Activated gamma-delta T cell (primary cell): ENCODE data around the gene CDKN1B.

Experiments used
- DNase-seq: peaks from one replicate; lab custom pipeline; 2025; lab: John Stamatoyannopoulos, UW

CDKN1B gene

DNA sequence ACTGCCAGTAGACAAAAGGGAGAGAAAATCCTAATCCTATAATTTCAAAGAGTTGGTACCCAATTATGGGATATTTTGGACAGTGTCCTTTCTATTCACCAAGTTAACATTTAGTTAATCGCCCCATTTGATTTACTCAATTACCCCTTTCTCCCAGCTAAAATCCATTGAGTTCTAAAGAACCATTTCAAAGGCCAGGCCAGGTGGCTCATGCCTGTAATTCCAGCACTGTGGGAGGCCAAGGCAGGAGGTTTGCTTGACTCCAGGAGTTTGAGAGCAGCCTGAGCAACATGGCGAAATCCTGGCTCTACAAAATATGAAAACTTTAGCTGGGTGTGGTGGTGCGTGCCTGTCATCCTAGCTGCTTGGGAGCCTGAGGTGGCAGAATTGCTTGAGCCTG, 15.7 kb upstream of the CDKN1B start:
- no peak for DNase-seq

DNA sequence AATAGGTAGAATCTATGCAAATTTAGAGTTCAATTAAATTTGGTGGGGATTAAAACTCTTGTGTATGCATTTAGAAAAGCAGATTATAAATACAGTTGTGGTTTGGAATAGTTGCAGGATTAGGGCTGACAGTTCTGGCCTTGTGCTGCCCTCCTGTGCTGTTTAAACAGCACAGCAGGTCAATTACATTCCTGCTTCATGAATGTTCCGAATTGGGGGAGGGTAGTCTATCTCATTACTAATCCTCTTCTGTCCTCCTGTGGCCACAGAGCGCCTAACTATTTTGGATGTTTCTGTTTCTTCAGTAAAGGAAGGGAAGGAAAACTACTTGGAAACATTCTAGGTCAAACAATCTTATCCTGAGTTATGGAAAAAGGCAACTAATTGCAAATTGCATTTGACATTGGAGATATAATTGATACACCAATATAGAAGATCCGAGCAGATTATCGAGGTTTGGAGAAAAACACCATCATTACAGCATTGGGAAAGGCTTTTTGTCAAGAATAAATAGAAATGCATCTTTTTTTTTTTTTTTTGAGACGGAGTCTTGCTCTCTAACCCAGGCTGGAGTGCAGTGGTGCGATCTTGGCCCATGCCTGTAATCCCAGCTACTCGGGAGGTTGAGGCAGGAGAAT, 12.5 kb upstream of the CDKN1B start:
- DNase-seq, result no peak

DNA sequence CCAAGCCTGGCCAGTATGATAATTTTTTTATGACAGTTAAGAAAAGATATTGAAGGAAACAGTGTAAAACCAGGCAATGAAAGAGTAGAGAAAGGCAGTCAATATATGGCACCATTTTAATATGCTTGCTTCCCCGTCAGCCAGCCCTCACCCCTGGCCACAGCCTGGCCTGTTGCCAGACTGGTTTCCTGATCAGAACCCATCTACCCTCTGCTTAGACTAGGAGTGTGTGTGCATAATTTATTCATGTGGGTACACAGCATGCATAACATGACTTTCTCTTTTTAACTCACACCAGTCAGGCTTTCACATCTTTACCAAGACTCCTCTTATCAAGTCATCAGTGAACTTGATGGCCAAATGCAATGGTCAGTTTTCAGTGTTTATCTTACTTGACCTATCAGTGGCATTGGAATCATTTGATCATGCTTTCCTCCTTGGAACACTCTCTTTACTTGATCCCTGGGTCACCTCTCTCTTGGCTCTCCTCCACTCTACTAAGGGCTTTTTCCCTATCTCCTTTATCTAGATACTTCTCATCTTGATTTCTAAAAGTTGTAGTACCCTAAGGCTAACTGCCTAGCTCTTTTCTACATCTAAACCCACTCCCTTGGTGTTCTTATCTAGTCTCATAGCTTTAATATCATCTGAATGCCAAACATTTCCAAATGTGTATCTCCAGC, 11.2 kb upstream of the CDKN1B start:
- DNase-seq, result peak; percentile 33

DNA sequence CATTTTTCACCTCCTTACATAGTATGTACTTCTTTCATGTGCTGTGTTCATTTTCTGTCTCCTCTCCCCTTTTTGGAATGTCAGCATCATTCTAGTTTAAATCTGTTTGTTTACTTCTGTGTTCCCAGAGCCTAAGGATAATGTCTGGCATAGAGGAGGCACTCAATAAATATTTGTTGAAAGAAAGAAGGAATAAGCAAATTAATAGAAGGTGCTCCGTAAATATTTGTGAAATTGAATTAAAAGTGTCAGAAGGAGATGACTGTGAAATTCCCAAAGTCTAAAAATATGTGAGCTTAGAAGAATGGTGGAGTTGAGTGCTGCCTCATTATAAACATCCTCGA, 3.3 kb upstream of the CDKN1B start:
- DNase-seq, result no peak

DNA sequence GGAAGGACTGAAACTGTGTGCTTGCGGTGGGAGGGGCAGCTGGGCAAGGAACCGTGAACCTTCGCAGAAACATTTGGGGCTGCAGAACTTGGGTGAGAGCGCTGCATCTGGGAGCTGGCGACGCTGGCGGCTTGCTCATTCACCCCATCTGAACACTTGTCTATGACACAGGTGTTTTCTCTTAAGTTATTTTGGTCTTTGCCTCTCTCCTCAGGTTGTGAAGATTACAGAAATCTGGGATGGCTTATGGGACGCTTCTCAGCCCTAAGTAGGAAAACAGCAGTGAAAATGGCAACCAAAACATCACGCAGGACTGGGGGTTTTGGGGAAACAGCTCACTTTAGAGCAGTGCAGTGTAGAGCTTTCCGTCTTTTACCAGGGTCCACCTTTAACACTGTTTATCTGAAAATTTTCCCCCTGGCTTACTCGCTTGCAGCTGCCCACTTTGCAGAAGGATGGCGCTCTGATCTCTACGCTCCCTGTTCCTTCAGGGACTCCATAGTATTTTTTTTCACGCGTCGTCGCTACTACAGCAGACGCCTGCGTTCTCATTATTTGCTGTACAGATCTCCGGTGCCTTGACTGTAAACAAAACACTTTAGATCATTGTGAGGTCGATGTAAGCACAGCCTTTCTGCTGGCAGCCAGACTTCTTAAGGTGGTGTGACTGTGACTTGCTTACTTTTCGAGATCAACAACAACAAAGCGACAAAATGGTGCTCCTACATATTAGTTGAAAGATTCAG, 2.7 kb upstream of the CDKN1B start:
- peak; percentile 9 for DNase-seq

DNA sequence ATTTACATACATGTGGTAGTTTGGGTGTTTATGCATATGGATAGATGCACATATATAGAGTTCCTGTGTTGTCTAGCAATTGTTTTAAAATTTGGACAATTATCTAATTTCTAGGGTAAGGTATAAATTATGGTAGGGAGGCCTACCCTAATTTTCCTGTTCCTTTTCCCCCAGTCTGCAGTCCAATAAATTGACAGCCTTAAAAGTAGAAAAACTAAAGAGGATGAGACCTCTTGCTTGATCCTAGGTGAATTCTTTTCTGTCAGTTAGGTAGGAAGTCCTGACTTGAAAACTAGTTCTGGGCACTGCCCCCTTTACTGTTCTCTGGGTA, 2.1 kb upstream of the CDKN1B start:
- no peak for DNase-seq

DNA sequence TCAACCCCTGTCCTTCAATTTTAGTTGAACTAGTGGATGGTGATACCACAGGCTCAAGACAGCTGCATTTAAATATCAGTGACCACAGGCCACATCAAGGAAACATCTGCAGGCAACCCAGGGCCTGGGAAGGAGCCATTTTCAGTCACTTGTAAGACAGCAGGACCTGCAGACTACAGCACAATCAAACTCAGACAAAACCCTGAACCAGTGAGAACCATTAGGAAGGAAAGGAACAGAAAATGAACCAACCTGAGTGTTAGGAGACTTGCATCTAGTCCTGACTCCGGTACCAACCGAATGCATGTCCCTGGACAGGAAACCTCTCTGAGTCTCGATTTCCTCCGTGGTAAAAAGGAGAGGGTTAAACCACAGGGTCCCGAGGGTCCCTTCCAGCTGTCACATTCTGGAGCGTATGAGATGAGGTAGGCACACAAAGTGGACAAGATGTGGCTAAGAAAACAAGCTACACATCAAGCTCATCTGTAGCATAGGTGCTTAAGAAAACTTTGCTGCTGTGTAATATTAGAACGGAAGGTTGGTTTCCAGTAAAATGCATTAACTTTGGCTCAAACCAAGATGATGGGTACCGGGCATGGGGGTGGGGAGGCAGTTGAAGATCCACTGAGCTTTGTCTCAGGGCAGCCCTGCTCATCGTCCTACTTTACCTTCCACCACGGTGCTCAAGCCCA, 1.6 kb upstream of the CDKN1B start:
- no peak for DNase-seq

DNA sequence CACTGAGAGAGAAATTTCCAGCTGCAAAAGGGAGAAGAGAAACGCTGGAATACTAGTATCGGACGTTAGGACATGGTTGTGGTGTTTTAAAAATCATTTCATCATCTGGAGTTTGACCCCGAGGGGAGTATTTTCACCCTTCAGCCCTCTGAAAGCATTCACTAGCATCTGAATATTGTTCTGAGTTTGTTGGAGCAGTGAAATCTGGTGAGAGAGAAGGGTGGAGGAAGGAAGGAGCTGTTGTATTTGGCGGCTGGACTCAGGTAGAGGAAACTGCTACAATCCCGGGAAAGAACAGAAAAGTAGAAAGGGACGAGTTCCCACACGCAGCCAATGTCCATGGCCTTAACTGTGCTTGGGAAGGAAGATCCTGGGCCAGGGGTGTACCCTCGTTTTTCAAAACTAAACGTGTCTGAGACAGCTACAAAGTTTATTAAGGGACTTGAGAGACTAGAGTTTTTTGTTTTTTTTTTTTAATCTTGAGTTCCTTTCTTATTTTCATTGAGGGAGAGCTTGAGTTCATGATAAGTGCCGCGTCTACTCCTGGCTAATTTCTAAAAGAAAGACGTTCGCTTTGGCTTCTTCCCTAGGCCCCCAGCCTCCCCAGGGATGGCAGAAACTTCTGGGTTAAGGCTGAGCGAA, 896 bp upstream of the CDKN1B start:
- no peak for DNase-seq

DNA sequence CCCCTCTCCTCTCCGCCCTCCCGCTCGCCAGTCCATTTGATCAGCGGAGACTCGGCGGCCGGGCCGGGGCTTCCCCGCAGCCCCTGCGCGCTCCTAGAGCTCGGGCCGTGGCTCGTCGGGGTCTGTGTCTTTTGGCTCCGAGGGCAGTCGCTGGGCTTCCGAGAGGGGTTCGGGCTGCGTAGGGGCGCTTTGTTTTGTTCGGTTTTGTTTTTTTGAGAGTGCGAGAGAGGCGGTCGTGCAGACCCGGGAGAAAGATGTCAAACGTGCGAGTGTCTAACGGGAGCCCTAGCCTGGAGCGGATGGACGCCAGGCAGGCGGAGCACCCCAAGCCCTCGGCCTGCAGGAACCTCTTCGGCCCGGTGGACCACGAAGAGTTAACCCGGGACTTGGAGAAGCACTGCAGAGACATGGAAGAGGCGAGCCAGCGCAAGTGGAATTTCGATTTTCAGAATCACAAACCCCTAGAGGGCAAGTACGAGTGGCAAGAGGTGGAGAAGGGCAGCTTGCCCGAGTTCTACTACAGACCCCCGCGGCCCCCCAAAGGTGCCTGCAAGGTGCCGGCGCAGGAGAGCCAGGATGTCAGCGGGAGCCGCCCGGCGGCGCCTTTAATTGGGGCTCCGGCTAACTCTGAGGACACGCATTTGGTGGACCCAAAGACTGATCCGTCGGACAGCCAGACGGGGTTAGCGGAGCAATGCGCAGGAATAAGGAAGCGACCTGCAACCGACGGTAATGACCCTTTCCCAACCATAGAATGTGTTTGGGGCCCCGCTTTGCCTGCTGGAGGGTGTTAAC, 615 bp downstream of the CDKN1B start:
- peak; percentile 44 for DNase-seq

DNA sequence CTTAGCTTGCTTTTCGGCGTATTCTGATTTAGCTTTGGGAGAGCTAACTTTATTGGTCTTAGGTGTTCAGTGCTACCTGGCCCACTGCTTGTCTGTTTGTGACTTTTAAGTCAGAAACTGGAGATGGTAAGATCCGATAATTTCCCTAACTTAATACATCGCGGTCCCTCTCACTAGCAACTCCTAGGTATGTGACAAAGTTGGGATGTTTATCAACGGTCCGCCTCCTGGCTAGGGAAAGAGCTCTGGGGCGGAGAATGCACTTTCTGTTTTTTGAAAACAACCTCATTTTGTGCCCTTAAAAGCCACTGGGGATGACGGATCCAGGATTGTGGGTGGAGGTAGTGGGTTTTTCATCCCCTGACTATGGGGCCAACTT, 1.2 kb downstream of the CDKN1B start:
- DNase-seq, result no peak

DNA sequence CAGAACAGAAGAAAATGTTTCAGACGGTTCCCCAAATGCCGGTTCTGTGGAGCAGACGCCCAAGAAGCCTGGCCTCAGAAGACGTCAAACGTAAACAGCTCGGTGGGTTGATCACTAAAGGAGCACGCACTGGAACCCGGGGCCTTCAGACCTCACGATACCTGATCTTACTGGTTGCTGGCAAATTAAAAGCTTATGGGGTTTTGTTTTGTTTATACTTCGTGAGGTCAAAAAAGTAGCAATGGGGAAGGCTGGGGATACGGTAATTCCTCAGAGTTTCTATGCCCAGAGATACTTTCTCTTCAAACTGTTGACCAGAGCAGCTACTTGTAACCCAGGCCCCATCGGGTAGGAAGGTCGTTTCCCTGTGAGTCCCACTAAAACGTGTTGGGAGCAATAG, 1.7 kb downstream of the CDKN1B start:
- no peak for DNase-seq

DNA sequence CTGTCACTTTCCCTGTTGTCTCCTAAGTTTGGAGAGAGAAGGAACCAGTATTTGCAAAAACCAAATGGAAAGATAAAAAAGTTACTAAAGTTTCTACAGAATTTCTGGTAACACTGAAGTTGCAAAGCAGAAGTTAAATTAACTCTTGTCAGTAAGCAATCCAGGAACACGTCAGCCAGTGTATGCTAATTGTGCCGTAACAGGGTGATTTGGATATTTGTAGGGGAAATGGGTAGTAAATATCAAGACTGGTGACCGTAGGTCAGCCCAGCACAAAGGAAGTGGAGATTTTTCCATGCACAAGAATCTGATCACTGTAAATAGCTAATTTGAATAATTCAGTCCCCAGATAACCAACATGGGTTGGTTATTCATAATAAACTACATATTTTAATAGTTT, 2.3 kb downstream of the CDKN1B start:
- no peak for DNase-seq

DNA sequence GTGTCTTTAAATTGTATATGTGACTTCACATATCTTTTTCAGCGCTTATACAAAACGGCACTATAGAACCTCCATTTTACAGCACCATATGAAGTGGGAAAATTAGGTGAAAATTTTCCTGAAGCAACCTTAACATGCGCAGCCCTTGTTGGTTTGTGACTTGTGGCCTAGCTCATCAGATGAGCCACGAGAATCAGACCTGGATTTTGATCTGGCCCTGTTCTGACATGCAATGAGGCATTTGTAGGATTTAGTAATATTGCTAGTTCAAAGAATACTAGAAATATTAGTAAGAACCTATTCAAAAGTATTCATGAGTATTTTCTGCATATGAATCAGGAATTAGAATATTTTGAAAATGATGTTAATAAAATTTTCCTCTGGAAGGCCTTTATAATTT, 2.9 kb downstream of the CDKN1B start:
- no peak for DNase-seq

DNA sequence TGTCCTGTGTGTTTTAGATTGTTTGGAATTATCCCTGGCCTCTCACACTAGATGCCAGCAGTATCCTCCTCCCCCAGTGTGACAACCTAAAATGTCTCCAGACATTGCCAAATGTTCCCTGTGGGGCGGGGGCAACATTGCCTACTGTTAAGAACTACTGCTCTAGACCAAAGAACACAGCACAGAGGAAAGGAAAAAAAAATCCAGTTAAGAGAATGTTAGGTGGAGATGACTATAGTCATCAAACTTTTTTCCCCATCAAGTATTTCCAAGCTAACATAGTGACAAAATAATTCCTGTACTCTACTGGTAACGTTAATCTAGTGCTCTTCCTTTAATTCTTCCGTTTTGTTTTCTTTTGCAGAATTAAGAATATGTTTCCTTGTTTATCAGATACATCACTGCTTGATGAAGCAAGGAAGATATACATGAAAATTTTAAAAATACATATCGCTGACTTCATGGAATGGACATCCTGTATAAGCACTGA, 3.5 kb downstream of the CDKN1B start:
- no peak for DNase-seq

DNA sequence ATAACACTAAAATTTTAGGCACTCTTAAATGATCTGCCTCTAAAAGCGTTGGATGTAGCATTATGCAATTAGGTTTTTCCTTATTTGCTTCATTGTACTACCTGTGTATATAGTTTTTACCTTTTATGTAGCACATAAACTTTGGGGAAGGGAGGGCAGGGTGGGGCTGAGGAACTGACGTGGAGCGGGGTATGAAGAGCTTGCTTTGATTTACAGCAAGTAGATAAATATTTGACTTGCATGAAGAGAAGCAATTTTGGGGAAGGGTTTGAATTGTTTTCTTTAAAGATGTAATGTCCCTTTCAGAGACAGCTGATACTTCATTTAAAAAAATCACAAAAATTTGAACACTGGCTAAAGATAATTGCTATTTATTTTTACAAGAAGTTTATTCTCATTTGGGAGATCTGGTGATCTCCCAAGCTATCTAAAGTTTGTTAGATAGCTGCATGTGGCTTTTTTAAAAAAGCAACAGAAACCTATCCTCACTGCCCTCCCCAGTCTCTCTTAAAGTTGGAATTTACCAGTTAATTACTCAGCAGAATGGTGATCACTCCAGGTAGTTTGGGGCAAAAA, 4.1 kb downstream of the CDKN1B start:
- no peak for DNase-seq

DNA sequence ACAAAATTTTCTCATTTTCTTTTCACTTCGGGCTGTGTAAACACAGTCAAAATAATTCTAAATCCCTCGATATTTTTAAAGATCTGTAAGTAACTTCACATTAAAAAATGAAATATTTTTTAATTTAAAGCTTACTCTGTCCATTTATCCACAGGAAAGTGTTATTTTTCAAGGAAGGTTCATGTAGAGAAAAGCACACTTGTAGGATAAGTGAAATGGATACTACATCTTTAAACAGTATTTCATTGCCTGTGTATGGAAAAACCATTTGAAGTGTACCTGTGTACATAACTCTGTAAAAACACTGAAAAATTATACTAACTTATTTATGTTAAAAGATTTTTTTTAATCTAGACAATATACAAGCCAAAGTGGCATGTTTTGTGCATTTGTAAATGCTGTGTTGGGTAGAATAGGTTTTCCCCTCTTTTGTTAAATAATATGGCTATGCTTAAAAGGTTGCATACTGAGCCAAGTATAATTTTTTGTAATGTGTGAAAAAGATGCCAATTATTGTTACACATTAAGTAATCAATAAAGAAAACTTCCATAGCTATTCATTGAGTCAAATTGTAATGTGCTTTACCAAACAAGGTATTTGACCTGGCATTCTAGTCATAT, 4.8 kb downstream of the CDKN1B start:
- no peak for DNase-seq

DNA sequence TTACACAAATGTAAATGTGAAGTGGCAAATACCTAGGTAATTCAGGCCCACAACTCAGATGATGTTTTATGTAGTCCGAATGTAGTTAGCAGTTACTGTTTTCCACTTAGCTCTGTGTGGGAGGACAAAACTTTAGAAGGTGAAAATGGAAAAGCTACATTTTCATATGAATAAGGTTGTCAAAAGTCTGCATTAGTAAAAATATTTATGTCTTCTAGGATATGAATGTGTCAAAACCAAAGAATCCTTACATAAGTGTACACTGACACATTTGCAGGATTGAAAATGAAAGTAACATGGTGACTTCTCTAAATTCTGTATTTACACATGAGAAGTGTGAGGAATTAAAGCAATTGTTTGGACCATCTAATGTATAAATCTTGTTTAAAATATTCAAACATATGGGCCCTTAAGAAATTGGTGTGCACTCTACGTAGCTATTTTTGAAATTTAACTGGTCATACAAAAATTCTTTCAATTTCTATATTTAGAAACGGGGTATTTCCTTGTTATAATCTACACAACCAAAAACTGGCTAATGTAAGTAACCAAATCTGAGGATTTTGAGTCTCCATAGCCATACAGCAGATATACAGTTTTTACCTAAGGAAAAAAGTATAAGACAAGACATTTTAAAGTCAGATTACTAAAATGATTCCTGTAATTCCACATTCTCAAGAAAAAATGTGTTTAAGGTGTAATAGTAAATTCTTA, 5.4 kb downstream of the CDKN1B start:
- DNase-seq, result no peak

DNA sequence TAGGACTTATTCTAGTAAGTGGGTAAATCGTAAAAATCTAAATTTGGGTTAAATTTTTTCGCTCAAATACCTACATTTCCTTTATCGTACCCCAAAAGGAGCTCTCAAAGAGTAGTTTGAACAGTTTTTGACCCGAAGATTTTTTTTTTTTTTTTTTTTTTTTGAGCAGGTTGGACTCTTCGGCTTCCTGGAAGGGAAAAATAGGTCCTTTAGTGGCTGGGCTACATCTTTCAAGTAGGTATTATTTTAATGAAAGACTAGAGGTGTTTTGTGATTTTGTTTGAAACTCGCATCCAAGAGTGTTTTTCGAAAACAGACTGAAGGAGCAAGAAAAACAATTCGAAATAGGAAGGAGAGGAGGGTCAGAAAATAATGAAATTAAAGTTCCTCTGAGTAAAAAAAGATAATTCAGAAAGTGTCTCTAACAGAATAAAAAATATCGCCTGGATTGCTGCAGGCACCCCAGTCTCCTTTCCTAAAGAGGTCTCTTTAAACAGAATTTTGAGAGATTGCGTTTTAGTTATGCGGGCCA, 6.0 kb downstream of the CDKN1B start:
- no peak for DNase-seq

DNA sequence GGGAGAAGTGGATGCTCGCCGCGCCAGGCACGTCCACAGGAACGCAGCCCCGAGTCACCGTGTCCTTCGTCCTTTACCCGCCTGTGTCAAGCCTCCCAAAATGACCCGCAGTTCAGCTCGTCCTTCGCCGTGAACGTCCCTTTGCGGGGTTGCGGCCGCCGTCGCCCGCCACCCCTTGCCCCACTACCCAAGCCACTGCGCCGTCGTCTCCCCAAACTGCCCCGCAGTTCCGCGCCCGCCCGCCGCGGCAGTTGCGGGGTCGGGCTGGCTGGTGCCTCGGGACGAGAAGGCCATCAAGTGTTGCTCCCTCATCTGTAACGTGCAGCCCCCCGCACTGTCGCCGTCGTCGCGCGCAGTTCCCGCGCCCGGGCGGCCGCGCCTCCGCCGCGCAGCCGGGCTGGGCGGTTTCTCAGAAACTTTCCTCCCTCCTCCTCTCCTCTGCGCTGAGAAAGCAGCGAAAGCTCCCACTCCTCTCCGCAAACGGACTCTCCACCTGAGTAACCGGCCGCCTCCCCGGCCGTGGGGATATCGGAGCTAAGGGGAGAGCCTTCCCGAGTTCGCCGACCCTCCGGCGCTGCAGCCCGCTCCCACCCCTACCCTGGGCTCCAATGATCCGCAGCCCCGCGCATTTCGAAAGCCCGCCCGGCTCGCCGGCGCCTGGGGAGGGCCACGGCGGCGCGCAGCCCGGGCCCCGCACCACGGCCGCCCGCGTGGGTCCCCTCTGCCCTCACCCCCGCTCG, 6.7 kb downstream of the CDKN1B start:
- peak; percentile 28 for DNase-seq
